Effector CD4-positive, alpha-beta T cell (primary cell): ENCODE measurements around the gene SDK1.
"Not testable (repeated sequence)": the region's sequence is repeated elsewhere in the genome, so short reads cannot be mapped to it uniquely, and the experiment has no call there.

Experiments
- DNase-seq: peaks from one replicate; pipeline ENCODE4 v3.0.0-alpha.2; 2020

The SDK1 gene

GRCh38 chr7:3747467-3747866 is 446.4 kb downstream of the SDK1 start:
- no peak for DNase-seq

- no peak for DNase-seq
Observed at GRCh38 chr7:3748389-3748788, 447.3 kb downstream of the SDK1 start.

GRCh38 chr7:3753868-3754267 is 452.8 kb downstream of the SDK1 start:
- no peak for DNase-seq

GRCh38 chr7:3754493-3755341 is 453.7 kb downstream of the SDK1 start:
- no peak for DNase-seq

- not testable (repeated sequence) for DNase-seq
Observed at GRCh38 chr7:3755778-3756453, 454.9 kb downstream of the SDK1 start.

- DNase-seq, result no peak
Observed at GRCh38 chr7:3757059-3757458, 456.0 kb downstream of the SDK1 start.

- DNase-seq, result no peak
Observed at GRCh38 chr7:3760651-3761050, 459.6 kb downstream of the SDK1 start.

- DNase-seq, result no peak
Observed at GRCh38 chr7:3762146-3762831, 461.2 kb downstream of the SDK1 start.

GRCh38 chr7:3767917-3768777 is 467.1 kb downstream of the SDK1 start:
- DNase-seq, result no peak

- no peak for DNase-seq
Observed at GRCh38 chr7:3771906-3772305, 470.9 kb downstream of the SDK1 start.

- DNase-seq, result no peak
Observed at GRCh38 chr7:3778345-3778744, 477.3 kb downstream of the SDK1 start.

GRCh38 chr7:3780016-3780415 is 479.0 kb downstream of the SDK1 start:
- no peak for DNase-seq

- no peak for DNase-seq
Observed at GRCh38 chr7:3780525-3780924, 479.5 kb downstream of the SDK1 start.

GRCh38 chr7:3781607-3782006 is 480.6 kb downstream of the SDK1 start:
- DNase-seq, result no peak

- DNase-seq, result no peak
Observed at GRCh38 chr7:3787717-3788264, 486.7 kb downstream of the SDK1 start.

GRCh38 chr7:3790803-3791202 is 489.8 kb downstream of the SDK1 start:
- no peak for DNase-seq

- DNase-seq, result no peak
Observed at GRCh38 chr7:3791327-3791726, 490.3 kb downstream of the SDK1 start.

- no peak for DNase-seq
Observed at GRCh38 chr7:3795141-3795540, 494.1 kb downstream of the SDK1 start.

- no peak for DNase-seq
Observed at GRCh38 chr7:3795781-3796180, 494.7 kb downstream of the SDK1 start.

- DNase-seq, result no peak
Observed at GRCh38 chr7:3805151-3805550, 504.1 kb downstream of the SDK1 start.

- DNase-seq, result no peak
Observed at GRCh38 chr7:3806516-3806915, 505.5 kb downstream of the SDK1 start.

- DNase-seq, result no peak
Observed at GRCh38 chr7:3807824-3808223, 506.8 kb downstream of the SDK1 start.
